HG03354 (cell line): ENCODE results near the gene SCAPER.
"Not testable (repeated sequence)": the region's sequence is repeated elsewhere in the genome, so short reads cannot be mapped to it uniquely, and the experiment has no call there.

Source experiments
- ATAC-seq: cut with Tn5 transposase; IDR thresholded peaks from one replicate; pipeline ENCODE4 v1.9.1; 2021; ENCODE audit warnings: mild to moderate bottlenecking; ENCODE audit not compliant: unreplicated experiment, poor library complexity, severe bottlenecking

SCAPER gene

DNA sequence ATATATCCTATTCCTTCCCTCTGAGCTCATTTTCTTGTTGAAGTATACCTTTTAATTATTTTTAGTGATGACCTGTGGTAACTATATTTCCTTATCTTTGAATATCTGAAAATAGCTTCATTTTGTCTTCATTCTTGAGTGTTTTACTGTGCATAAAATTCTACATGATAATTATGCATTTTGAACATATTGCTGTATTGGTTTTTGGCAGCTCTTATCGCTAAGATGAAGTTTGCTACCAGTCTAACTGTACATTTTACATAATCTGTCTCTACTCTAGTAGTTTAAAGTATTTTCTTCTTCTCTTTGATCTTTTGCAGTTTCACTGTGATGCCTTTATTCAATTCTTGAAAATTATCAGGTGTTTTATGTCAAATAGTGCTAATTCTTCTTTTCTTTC, 379.0 kb downstream of the SCAPER start:
- ATAC-seq, result no peak

DNA sequence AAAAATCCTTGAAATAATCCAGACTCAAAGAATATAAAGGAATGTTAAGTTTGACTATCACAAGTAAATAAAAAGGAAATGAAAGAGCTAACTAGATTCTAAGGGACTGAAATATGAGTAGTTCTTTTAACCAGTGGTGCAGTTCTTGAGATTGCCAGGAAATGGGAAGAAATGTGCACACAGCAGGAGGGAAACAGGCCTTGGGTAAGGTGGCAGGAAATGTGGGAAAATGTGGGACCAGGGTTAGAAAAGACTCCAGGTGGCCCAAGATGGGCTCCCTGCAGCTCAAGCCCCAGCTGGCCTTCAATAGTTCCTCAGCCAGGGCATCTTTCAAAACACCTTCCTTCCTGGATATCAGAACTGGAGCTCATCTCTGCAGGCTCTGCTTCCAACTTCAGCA, 387.2 kb downstream of the SCAPER start:
- ATAC-seq, result no peak

DNA sequence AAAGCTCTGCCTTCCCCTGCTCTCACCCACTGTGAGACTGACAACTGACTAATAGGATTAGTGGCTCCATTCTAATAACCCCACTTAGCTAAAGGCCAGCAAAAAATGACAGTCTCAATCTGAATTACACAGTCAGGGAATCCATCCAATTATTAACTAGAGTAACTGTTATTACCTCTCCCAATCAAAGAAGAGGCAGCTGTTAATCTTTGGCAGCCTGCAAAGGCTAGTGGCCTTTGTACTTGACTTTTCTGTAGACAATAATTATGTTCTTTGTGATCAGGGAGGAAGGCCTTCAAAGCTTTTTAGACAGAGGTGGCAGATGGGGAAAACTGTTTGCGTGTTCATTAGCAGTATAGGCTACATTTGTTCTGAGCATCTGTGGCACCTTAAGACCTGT, 390.9 kb downstream of the SCAPER start:
- ATAC-seq, result no peak

DNA sequence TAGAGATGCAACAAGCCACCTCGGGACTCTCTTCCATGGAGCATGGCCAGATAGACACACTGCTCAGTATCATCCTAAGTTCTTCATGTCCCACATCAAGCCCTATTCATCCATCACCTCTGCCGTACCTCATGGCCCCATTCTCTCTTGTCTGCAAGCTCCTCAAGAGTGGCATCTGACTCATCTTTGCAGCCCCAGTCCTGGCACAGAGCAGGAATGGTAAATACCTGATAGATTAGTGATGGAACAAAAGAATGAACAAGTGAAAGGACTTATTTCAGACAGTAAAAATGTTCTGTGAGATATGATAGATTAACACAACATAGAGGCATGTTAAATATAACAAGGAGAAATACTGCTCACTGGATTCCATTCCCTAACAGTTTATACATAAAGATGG, 392.2 kb downstream of the SCAPER start:
- no peak for ATAC-seq

DNA sequence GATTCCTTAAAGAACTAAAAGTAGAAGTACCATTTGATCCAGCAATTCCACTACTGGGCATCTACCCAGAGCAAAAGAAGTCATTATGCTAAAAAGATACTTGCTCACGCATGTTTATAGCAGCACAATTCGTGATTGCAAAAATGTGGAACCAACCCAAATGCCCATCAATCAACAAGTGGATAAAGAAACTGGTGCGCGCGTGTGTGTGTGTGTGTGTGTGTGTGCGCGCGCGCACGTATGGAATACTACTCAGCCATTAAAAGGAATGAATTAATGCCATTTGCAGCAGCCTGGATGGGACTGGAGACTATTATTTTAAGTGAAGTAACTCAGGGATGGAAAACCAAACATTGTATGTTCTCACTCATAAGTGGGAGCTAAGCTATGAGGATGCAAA, 394.5 kb downstream of the SCAPER start:
- not testable (repeated sequence) for ATAC-seq

DNA sequence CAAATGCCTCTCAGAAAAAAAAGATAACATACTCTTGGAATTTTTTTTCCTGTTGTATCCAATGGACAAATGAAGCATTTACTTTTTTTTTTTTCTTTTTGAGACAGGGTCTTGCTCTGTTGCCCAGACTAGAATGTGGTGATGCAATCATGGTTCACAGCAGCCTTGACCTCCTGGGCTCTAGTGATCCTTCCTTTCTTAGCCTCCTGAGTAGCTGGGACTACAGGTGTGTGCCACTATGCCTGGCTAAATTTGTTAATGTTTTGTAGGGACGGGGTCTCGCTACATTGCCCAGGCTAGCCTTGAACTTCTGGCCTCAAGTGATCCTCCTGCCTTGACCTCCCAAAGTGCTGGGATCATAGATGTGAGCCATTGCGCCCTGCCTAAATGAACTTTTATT, 401.3 kb downstream of the SCAPER start:
- ATAC-seq, result no peak

DNA sequence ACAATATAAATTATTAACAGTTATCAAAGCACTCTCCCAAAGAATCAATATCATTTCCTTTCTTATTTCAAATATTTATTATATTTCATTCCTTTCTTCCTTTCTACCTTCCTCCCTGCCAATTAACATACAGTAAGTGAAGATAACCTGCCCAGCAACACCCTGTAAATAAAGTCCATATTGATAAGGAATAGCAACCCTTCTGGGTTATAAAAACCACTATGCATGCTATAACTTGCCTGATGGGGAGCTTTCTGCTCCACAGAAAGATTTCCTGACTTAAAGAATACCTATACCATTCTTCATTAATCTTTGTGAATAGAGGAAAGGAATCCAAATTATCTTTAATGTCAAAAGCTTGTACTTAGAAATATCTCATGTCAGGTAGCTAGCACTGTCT, 402.0 kb downstream of the SCAPER start:
- no peak for ATAC-seq

DNA sequence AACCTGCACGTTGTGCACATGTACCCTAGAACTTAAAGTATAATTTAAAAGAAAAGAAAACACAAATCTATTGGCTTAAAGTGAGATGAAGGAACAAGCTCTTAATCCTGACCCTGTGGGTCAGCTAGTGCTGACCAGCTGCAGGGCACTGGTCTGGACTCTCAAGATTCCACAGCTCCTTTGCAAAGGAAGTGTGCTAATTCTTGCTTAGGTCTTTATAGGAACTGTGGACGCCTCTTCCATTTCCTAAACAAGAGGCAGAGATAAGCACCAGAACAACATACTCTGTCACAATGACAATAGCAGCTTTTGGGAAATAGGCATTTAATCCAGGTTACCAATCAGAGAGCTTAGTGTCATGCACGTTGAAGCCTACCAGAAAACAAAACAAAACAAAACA, 402.5 kb downstream of the SCAPER start:
- ATAC-seq, result no peak

DNA sequence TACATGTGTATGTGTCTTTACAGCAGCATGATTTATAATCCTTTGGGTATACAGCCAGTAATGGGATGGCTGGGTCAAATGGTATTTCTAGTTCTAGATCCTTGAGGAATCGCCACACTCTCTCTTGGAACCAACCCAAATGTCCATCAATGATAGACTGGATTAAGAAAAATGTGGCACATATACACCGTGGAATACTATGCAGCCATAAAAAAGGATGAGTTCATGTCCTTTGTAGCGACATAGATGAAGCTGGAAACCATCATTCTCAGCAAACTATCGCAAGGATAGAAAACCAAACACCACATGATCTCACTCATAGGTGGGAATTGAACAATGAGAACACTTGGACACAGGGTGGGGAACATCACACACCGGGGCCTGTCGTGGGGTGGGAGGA, 403.0 kb downstream of the SCAPER start:
- ATAC-seq, result not testable (repeated sequence)

DNA sequence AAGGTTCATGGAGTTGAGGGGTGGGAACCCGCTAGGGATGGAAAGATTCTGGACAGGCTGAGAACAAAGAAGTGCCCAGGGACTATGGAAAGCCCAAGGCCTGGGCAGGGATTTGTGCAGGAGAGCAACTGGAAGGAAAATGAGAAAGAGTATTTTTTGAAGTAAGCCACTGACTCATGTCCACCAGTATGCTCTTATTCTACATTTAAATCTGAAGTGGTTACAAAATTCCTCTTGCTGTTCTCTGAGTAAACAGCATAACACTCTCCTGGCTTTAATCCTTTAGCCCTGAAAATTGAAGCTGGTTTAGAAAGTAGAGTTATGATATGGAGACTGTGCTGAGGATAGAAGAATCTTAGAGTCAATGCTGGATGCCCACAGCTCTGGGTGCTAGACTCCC, 403.4 kb downstream of the SCAPER start:
- ATAC-seq, result no peak

DNA sequence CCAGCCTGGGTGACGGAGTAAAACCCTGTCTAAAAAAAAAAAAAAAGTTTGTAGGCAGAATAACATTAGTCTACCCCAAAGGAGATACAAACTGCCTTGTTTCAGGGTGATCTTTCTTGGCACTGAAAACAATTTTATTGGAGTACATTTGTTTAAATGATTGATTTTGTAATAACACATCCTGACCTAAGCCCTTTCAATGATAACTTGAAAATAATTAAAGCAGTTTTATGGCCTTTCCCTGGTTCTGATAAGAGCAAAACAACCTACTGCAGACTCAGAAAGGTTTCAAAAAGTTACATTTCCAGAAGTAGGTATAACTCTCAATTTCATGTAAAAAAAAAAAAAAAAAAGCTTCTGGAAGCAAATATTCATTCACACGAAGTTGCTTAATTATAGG, 404.1 kb downstream of the SCAPER start:
- no peak for ATAC-seq

DNA sequence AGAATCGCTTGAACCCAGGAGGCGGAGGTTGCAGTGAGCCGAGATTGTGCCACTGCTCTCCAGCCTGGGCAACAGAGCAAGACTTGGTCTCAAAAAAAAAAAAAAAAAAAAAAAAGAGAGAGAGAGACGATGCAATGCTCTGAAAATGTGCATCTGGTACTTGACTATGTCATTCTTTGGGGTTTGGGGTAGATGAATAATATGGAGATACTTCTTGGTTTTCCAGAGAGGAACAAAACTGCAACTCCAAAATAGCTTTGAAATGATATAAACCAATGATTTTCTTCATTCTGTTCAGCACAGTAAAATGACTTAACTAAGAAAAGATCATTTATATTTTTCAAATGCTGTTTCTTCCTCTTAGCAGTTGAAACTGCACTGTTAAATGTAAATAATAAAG, 409.7 kb downstream of the SCAPER start:
- ATAC-seq, result no peak

DNA sequence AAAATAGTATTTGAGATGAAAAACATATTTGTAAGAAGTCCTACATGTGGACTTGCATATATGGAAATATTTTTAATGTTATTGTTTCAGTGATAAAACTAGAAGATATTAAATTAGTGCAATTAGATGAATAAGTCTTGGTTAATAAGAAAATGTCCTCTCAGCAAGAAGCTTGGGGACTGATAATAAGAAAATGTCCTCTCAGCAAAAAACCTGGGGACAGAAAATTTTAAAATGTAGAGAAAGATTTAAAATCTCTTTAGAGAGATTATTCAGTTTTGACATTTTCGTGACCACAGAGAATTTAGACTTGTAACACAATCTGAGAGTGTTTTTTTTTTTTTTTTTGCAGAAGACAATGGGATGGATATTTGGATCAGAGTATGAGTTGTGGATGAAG, 412.6 kb downstream of the SCAPER start:
- no peak for ATAC-seq

DNA sequence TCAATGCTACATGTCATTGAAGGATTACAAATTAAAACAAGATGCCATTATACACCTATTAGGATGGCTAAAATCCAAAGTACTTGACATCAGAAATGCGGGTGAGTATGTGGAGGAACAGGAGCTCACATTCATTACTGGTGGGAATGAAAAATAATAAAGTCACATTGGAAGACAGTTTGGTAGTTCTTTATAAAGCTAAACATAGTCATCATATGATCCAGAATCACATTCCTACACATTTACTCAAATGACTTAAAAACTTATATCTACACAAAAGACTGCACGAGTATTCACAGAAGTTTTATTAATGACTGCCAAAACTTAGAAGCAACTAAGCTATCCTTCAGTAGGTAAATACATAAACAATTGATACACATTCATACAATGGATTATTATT, 421.4 kb downstream of the SCAPER start:
- ATAC-seq, result no peak

DNA sequence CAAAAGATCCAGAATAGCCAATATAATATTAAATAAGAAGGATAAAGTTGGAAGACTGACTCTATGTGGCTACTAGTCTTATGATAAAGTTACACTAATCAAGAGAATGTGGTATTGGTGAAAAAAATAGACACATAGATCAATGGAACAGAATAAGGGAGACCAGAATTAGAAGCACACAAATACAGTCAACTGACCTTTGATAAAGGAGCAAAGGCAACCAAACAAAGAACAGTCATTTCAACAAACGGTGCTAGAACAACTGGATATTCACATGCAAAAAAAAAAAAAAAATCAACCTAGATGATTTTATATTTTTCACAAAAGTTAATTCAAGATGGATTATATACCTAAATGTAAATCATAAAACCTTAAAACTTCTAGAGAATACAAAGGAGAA, 422.1 kb downstream of the SCAPER start:
- no peak for ATAC-seq

DNA sequence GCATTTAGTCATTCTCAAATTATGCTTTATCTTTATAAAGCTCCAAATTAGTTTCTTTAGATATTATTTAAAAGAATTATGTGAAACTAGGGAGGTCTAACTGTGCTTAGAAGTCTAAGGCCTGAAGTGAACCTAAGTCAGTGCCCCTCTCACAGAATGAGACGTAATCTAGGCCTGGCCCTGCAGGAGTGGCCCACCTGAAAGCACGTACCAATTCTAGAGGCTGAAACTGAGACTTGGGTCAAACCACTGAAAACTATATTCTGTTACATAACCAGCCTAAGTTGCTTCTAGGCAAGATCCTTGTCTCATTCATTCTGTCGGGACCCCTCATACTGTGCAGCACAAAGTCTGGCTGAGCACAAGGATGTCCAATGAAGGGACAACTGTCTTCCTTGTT, 424.9 kb downstream of the SCAPER start:
- ATAC-seq, result no peak

DNA sequence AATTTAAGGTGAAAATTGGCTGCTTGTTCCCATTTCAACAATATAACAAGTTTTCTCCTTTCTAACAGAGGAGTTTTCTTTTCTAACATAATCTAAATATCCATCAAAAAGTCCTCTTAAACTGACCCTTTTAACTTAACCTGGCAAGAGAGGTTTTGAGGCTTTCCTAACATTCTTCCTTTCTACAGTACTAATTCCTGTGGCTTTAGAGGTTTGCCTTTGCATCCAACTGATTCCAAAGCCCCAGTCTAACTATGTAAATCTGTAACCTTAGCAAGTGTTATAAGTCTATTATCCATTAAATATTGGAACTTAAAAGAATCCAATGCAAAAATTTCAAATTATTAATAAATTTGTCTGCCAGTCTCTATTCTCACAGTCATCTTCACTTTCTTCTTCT, 434.4 kb downstream of the SCAPER start:
- no peak for ATAC-seq

DNA sequence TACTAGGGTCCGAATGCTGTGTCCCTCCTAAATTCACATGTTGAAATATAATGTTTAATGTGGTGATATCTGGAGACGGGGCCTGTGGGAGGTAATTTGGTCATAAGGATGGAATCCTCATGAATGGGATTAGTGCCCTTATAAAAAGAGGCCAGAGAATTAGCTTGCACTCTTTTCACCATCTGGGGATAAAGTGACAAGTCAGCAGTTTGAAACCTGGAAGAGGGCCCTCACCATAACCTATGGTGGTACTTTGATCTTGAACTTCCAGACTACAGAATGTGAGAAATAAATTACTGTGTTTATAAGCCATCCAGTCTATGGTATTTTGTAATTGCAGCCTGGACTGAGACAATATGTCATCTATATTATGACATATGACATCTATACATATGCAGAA, 436.4 kb downstream of the SCAPER start:
- ATAC-seq, result no peak

DNA sequence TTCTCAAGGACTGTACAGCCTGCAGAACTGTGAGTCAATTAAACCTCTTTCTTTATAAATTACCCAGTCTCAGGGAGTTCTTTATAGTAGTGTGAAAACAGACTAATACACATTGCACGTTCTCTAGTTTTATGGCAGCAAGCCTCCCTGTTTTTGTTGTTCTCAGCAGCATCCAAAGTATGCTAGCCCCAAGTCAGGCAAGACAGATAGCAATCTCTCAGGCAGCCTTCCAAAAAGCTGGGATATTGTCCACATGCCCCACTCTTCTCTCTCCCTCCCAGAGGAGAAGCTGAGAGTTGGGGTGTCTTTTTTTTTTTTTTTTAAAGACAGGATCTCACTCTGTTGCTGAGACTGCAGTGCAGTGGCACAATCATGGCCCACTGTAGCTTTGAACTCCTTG, 438.0 kb downstream of the SCAPER start:
- no peak for ATAC-seq

DNA sequence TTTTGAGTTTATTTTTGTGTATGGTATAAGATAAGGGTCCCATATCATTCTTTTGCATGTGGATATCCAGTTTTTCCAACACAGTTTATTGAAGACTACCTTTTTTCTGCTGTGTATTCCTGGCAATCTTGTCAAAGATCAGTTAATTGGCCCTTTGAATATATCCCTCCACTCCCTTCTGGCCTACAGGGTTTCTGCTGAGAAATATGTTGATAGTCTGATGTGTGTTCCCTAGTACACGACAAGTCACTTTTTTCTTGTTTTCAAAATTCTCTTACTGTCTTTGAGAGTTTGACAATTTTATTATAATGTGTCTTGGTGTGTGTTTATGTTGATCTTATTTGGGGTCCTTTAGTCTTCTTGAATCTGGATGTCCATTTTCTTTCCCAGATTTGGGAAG, 439.4 kb downstream of the SCAPER start:
- no peak for ATAC-seq

DNA sequence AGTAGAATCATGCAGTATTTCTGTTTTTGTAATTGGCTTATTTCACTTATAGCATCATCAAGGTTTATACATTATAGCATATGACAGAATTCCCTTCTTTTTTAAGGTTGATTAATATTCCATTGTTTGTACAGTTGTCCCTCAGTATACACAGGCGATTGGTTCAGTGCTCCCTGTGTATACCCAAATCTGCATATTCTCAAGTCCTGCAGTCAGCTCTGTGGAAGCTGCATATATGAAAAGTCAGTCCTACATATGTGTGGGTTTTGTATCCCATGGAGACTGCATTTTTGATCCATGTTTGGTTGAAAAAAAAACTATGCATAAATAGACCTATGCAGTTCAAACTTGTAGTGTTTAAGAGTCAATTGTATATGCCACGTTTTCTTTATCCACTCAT, 440.9 kb downstream of the SCAPER start:
- no peak for ATAC-seq

DNA sequence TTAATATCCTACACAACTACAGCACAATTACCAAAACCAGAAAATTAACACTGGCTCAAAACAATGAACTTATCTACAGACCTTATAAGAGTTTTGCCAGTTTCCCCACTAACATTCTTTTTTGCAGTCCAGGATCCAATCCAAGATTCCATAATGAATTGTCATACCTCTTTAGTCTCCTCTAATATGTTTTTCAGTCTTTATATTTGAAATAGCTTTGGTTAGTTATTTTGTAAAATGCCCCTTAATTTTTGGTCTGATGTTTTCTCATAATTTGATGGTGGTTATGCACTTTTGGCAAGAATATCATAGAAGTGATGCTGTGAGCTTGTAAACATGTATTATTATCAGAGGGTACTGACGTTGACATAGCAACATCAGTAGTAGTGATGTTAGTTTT, 444.3 kb downstream of the SCAPER start:
- ATAC-seq, result no peak

DNA sequence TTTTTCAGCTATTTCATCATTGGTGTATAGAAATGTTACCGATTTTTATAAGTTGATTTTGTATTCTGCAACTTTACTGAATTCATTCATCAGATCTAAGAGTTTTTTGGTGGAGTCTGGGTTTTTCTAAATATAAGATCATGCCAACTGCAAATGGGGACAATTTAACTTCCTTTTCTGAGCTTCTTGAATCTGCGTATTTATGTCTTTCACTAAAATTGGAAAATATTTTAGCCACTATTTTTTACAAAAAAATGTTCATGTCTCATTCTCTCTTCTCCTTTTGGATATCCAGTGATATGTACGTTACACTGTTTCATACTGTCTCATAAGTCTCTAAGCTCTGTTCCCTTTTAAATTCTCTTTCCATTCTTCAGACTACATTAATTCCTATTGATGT, 444.8 kb downstream of the SCAPER start:
- ATAC-seq, result no peak
